HEK293 (cell line): ENCODE data around the gene NFIX.

Source experiments
- CTCF ChIA-PET: fragments of 350-600 bp; formaldehyde crosslinking; extraction: SDS; loops from one replicate; lab custom pipeline; 2021; ENCODE audit warnings: antibody characterized with exemption; lab: Yijun Ruan, JAX
- POLR2A ChIA-PET: fragments of 300-600 bp; formaldehyde crosslinking; extraction: SDS; loops from one replicate; lab custom pipeline; 2020; ENCODE audit warnings: antibody characterized with exemption, inconsistent platforms; lab: Yijun Ruan, JAX
- H3K27ac ChIP-seq: fragments of 200-500 bp; sonication (Bioruptor generic); 2 replicates; pipeline ENCODE4 v1.5.1; 2014; ENCODE audit warnings: low read depth, low read length, control low read depth, inconsistent platforms; ENCODE audit errors: extremely low read depth
- H3K36me3 ChIP-seq, 2 experiments: fragments of 200-500 bp in 1 of 2; sonication (Bioruptor generic) in 1 of 2; 1 replicate in 1 of 2; 2 replicates in 1 of 2; pipeline ENCODE4 v1.5.1; 2014 to 2017; ENCODE audit warnings: inconsistent platforms in 2 of 2, low read length in 2 of 2; ENCODE audit not compliant: control insufficient read depth in 2 of 2, insufficient read depth in 1 of 2
- H3K4me1 ChIP-seq: fragments of 200-500 bp; sonication (Bioruptor generic); 2 replicates; pipeline ENCODE4 v1.5.1; 2014; ENCODE audit warnings: mild to moderate bottlenecking, low read length, inconsistent platforms; ENCODE audit not compliant: control insufficient read depth, insufficient read depth
- H3K4me3 ChIP-seq: 2 replicates; pipeline ENCODE4 v1.5.1; 2011; ENCODE audit warnings: low read depth, mild to moderate bottlenecking, control low read depth, low read length, moderate library complexity
- H3K9me3 ChIP-seq: fragments of 200-500 bp; sonication (Bioruptor generic); 2 replicates; pipeline ENCODE4 v1.5.1; 2014; ENCODE audit warnings: low read depth, low read length, inconsistent platforms; ENCODE audit not compliant: control insufficient read depth, insufficient read depth
- GLIS2 ChIP-seq: fragments of 450-650 bp; formaldehyde crosslinking; IDR thresholded peaks from 2 replicates; pipeline ENCODE4 v1.5.1; 2016; ENCODE audit warnings: missing biosample characterization, missing genetic modification characterization
- PATZ1 ChIP-seq: fragments of 450-650 bp; formaldehyde crosslinking; IDR thresholded peaks from 2 replicates; pipeline ENCODE4 v1.5.1; 2016; ENCODE audit warnings: missing biosample characterization, missing genetic modification characterization
- PRDM1 ChIP-seq: fragments of 450-650 bp; formaldehyde crosslinking; IDR thresholded peaks from 2 replicates; pipeline ENCODE4; 2016; ENCODE audit warnings: missing biosample characterization, missing genetic modification characterization
- SP7 ChIP-seq: fragments of 450-650 bp; formaldehyde crosslinking; IDR thresholded peaks from 2 replicates; pipeline ENCODE4 v1.5.1; 2016; ENCODE audit warnings: missing biosample characterization, missing genetic modification characterization
- TCF7L2 ChIP-seq: IDR thresholded peaks from 2 replicates; pipeline ENCODE4 v1.6.1; 2011; ENCODE audit warnings: low read depth, mild to moderate bottlenecking, inconsistent platforms, low read length, moderate library complexity, borderline replicate concordance
- TRIM28 ChIP-seq: IDR thresholded peaks from 2 replicates; pipeline ENCODE4 v1.6.1; 2011; ENCODE audit warnings: low read length, control low read depth, borderline replicate concordance
- TSHZ1 ChIP-seq: fragments of 450-650 bp; formaldehyde crosslinking; IDR thresholded peaks from 2 replicates; pipeline ENCODE4 v1.5.1; 2016; ENCODE audit warnings: missing biosample characterization, missing genetic modification characterization, borderline replicate concordance
- WT1 ChIP-seq: fragments of 450-650 bp; formaldehyde crosslinking; IDR thresholded peaks from 2 replicates; pipeline ENCODE4 v1.5.1; 2016; ENCODE audit warnings: missing biosample characterization, missing genetic modification characterization
- ZIC2 ChIP-seq: fragments of 450-650 bp; formaldehyde crosslinking; IDR thresholded peaks from 2 replicates; pipeline ENCODE4 v1.5.1; 2016; ENCODE audit warnings: missing biosample characterization, missing genetic modification characterization
- ZNF148 ChIP-seq: fragments of 450-650 bp; formaldehyde crosslinking; IDR thresholded peaks from 2 replicates; pipeline ENCODE4 v1.5.0; 2017; ENCODE audit warnings: missing biosample characterization, missing genetic modification characterization, borderline replicate concordance
- ZNF184 ChIP-seq: fragments of 450-650 bp; IDR thresholded peaks from 2 replicates; pipeline ENCODE4 v1.5.1; 2018; ENCODE audit warnings: missing biosample characterization, mild to moderate bottlenecking, missing genetic modification characterization
- ZNF341 ChIP-seq: fragments of 450-650 bp; formaldehyde crosslinking; IDR thresholded peaks from 2 replicates; pipeline ENCODE4; 2016; ENCODE audit warnings: low read depth, missing biosample characterization, missing genetic modification characterization
- ZNF366 ChIP-seq: fragments of 450-650 bp; formaldehyde crosslinking; conservative IDR thresholded peaks from 2 replicates; pipeline ENCODE4 v1.5.1; 2016; ENCODE audit warnings: missing biosample characterization, missing genetic modification characterization
- ZNF48 ChIP-seq: fragments of 450-650 bp; formaldehyde crosslinking; IDR thresholded peaks from 2 replicates; pipeline ENCODE4 v1.5.1; 2016; ENCODE audit warnings: missing biosample characterization, missing genetic modification characterization
- ZNF488 ChIP-seq: fragments of 450-650 bp; formaldehyde crosslinking; IDR thresholded peaks from 2 replicates; pipeline ENCODE4 v1.5.1; 2016; ENCODE audit warnings: missing biosample characterization, missing genetic modification characterization
- ZNF596 ChIP-seq: fragments of 450-650 bp; IDR thresholded peaks from 2 replicates; pipeline ENCODE4 v1.5.0; 2018; ENCODE audit warnings: missing biosample characterization, mild to moderate bottlenecking, missing genetic modification characterization, moderate library complexity
- ZNF600 ChIP-seq: fragments of 450-650 bp; formaldehyde crosslinking; IDR thresholded peaks from 2 replicates; pipeline ENCODE4 v1.5.1; 2016; ENCODE audit warnings: missing biosample characterization, missing genetic modification characterization
- ZNF629 ChIP-seq: fragments of 450-650 bp; formaldehyde crosslinking; IDR thresholded peaks from 2 replicates; pipeline ENCODE4 v1.5.1; 2017; ENCODE audit warnings: missing biosample characterization, missing genetic modification characterization
- ZNF660 ChIP-seq: fragments of 450-650 bp; IDR thresholded peaks from 2 replicates; pipeline ENCODE4 v1.5.1; 2018; ENCODE audit warnings: missing biosample characterization, mild to moderate bottlenecking, missing genetic modification characterization
- TF ChIP-seq, protein P1 (sequence below): fragments of 450-650 bp; formaldehyde crosslinking; IDR thresholded peaks from 2 replicates; pipeline ENCODE4 v1.5.1; 2017; ENCODE audit warnings: missing biosample characterization, missing genetic modification characterization
- TF ChIP-seq, protein P2 (sequence below): fragments of 450-650 bp; formaldehyde crosslinking; IDR thresholded peaks from 2 replicates; pipeline ENCODE4 v1.5.1; 2017; ENCODE audit warnings: missing biosample characterization, missing genetic modification characterization

The NFIX gene

GRCh38 chr19:13095934-13096927 lies 101.0 kb downstream of the NFIX start:
- H3K4me1 ChIP-seq = no peaks in the 10 kb centered on the region
- H3K27ac ChIP-seq = no peak overlapping the region
- peaks cover 0 to 16% of the 10 kb centered on the region in 2 experiments; a peak in 1 of 3 replicates for H3K36me3 ChIP-seq
- ChIA-PET POLR2A (interaction anchor here (0.6 to 1.8 kb wide), 4 partner anchors 56 to 338 kb away, joined by 5 to 9 read pairs (median 6); no protein-coding TSS in a partner anchor), CTCF (interaction anchor here (0.6 to 7.7 kb wide), 6 partner anchors 36 to 494 kb away, joined by 4 to 274 read pairs (median 42); no protein-coding TSS in a partner anchor)
- no peak overlapping the region for H3K4me3 ChIP-seq
- TF ChIP-seq ZNF596 (tag by site-specific recombination) (peak; percentile 49; the same call in 1 of the 2 replicates), ZNF488 (tag by site-specific recombination) (no peak), ZNF366 (tag by site-specific recombination) (peak; percentile 67; the same call in 1 of the 2 replicates), PATZ1 (peak; percentile 45; the same call in 1 of the 2 replicates), ZIC2 (peak; percentile 60; the same call in 1 of the 2 replicates), ZNF341 (tag by site-specific recombination) (peak; percentile 56; the same call in 1 of the 2 replicates), ZNF148 (no peak), TCF7L2 (0 out of 2 replicates have a peak, but pooled peaks have one; percentile 54), PRDM1 (no peak), SP7 (peak; percentile 47; the same call in 1 of the 2 replicates), TRIM28 (no peak), WT1 (peak; percentile 34; the same call in 1 of the 2 replicates), ZNF48 (tag by site-specific recombination) (no peak), ZNF184 (tag by site-specific recombination) (no peak)
- TF ChIP-seq, protein P1, sequence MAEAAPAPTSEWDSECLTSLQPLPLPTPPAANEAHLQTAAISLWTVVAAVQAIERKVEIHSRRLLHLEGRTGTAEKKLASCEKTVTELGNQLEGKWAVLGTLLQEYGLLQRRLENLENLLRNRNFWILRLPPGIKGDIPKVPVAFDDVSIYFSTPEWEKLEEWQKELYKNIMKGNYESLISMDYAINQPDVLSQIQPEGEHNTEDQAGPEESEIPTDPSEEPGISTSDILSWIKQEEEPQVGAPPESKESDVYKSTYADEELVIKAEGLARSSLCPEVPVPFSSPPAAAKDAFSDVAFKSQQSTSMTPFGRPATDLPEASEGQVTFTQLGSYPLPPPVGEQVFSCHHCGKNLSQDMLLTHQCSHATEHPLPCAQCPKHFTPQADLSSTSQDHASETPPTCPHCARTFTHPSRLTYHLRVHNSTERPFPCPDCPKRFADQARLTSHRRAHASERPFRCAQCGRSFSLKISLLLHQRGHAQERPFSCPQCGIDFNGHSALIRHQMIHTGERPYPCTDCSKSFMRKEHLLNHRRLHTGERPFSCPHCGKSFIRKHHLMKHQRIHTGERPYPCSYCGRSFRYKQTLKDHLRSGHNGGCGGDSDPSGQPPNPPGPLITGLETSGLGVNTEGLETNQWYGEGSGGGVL (tag by site-specific recombination) = peak; percentile 20
- H3K9me3 ChIP-seq = no peaks in the 10 kb centered on the region

GRCh38 chr19:13097033-13097462 lies 101.8 kb downstream of the NFIX start:
- ChIA-PET CTCF (interaction anchor here (0.5 to 0.6 kb wide), 2 partner anchors 42 to 120 kb away, joined by 4 to 5 read pairs; no protein-coding TSS in a partner anchor), POLR2A (no interaction called here)
- H3K36me3 ChIP-seq = peaks cover 0 to 16% of the 10 kb centered on the region in 2 experiments; a peak in 1 of 3 replicates
- no peak overlapping the region for H3K27ac ChIP-seq
- H3K9me3 ChIP-seq = no peaks in the 10 kb centered on the region
- H3K4me3 ChIP-seq = no peak overlapping the region
- H3K4me1 ChIP-seq = no peaks in the 10 kb centered on the region
- TF ChIP-seq TSHZ1 (no peak), GLIS2 (tag by site-specific recombination) (no peak), ZNF596 (tag by site-specific recombination) (no peak), ZNF600 (tag by site-specific recombination) (no peak), ZNF660 (no peak), ZNF629 (no peak)
- TF ChIP-seq, protein P2, sequence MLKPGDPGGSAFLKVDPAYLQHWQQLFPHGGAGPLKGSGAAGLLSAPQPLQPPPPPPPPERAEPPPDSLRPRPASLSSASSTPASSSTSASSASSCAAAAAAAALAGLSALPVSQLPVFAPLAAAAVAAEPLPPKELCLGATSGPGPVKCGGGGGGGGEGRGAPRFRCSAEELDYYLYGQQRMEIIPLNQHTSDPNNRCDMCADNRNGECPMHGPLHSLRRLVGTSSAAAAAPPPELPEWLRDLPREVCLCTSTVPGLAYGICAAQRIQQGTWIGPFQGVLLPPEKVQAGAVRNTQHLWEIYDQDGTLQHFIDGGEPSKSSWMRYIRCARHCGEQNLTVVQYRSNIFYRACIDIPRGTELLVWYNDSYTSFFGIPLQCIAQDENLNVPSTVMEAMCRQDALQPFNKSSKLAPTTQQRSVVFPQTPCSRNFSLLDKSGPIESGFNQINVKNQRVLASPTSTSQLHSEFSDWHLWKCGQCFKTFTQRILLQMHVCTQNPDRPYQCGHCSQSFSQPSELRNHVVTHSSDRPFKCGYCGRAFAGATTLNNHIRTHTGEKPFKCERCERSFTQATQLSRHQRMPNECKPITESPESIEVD = no peak
